Skeletal muscle tissue (tissue), 4 donors: ENCODE data around the gene SEPTIN1. TPM values are rescaled to one million over a fixed set of nuclear protein-coding genes. Genes with fewer than 3 reads are reported as not detected.
"Not testable (repeated sequence)": the region's sequence is repeated elsewhere in the genome, so short reads cannot be mapped to it uniquely, and the experiment has no call there.

ENCODE experiments used
- H3K27ac ChIP-seq: one replicate; pipeline ENCODE4 v1.7.0; 2013; ENCODE audit warnings: mild to moderate bottlenecking, low read depth, low read length, inconsistent platforms
- H3K27me3 ChIP-seq, 3 donors: one replicate each; pipeline ENCODE4 v1.7.0; 2013; ENCODE audit warnings: low read length in 3 of 3; ENCODE audit not compliant: control insufficient read depth in 3 of 3, insufficient read depth in 3 of 3
- H3K36me3 ChIP-seq, 3 donors: one replicate each; pipeline ENCODE4 v1.7.0; 2013; ENCODE audit warnings: low read length in 3 of 3; ENCODE audit not compliant: control insufficient read depth in 3 of 3, insufficient read depth in 3 of 3
- H3K4me1 ChIP-seq, 3 donors: one replicate each; pipeline ENCODE4 v1.7.0; 2013; ENCODE audit warnings: low read length in 3 of 3, mild to moderate bottlenecking in 3 of 3; ENCODE audit not compliant: control insufficient read depth in 3 of 3, insufficient read depth in 3 of 3
- H3K4me3 ChIP-seq, 3 donors: one replicate each; pipeline ENCODE4 v1.7.0; 2013; ENCODE audit warnings: low read length in 3 of 3
- H3K9ac ChIP-seq, 3 donors: one replicate each; pipeline ENCODE4 v1.7.0; 2013; ENCODE audit warnings: low read length in 3 of 3, mild to moderate bottlenecking in 3 of 3, moderate library complexity in 2 of 3, low read depth in 1 of 3
- H3K9me3 ChIP-seq, 3 donors: one replicate each; pipeline ENCODE4 v1.7.0; 2013; ENCODE audit warnings: low read length in 3 of 3; ENCODE audit not compliant: control insufficient read depth in 3 of 3
- total RNA-seq: library from RNA; depleted of rRNA; stranded (reverse); fragments of >200 nt; gene quantifications from one replicate; pipeline ENCODE4 v1.2.3, GENCODE V29; 2014
- donor health status: Osteomylitis.

The SEPTIN1 gene
- total RNA-seq, 1 donor from 2014 or later, result 0.52 TPM

- not testable (repeated sequence) for H3K36me3 ChIP-seq, H3K4me1 ChIP-seq, H3K27ac ChIP-seq, H3K27me3 ChIP-seq, H3K9me3 ChIP-seq, H3K4me3 ChIP-seq, H3K9ac ChIP-seq
Measured at GRCh38 chr16:30343491-30343820, 38.9 kb downstream of the SEPTIN1 start.

DNA sequence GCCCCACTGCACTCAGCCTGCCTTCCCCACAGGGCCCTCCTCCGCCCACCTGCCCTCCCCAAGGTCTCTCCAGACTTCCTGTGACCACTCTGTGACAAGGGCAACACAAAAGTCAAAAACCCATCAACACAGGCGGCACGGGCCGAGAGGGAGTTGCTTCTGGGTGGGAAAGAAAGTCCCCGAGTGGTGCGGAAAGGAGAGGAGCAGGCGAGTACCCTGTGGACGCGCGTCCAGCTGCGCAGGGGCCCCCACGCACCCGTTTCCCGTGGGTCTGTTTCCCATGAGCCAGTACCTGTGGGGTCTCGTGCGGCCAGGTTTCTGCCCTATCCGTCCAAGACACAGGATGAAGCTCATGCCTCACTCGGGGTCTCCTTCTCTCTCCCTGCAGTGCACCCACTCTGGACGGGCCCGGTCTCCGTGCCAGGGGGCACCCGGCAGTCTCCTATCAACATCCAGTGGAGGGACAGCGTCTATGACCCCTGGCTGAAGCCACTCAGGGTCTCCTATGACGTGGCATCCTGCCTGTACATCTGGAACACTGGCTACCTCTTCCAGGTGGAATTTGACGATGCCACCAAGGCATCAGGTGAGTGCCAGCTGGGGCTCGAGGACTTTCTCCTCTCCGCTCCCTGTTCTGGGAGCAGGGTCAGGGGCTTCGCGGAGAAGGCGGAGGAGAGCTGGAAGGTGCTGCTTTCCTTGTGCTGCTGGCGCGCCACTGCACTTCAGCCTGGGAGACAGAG, 39.4 kb downstream of the SEPTIN1 start:
- Histone ChIP-seq H3K9ac (no peak overlapping the region), H3K9me3 (no peaks in the 10 kb centered on the region), H3K4me3 (no peak overlapping the region), H3K36me3 (no peaks in the 10 kb centered on the region), H3K27ac (no peak overlapping the region), H3K27me3 (no peaks in the 10 kb centered on the region), H3K4me1 (no peaks in the 10 kb centered on the region)

DNA sequence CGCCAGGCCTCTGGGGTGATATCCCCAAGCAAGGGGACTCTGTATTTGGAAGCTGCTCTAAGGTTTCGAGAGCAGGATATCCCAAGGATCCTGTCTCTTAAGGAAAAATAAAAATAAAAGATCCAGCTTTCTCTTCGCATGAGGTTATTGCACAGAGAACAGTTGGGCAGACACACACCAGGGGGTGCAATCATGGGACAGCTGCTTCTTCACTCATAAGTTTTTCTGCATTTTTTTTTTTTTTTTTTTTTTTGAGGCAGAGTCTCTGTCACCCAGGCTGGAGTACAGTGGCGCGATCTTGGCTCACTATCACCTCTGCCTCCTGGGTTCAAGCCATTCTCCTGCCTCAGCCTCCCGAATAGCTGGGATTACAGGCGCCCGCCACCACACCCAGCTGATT, 40.4 kb downstream of the SEPTIN1 start:
- not testable (repeated sequence) for H3K27ac ChIP-seq, H3K27me3 ChIP-seq, H3K4me3 ChIP-seq, H3K9ac ChIP-seq, H3K9me3 ChIP-seq, H3K4me1 ChIP-seq, H3K36me3 ChIP-seq

DNA sequence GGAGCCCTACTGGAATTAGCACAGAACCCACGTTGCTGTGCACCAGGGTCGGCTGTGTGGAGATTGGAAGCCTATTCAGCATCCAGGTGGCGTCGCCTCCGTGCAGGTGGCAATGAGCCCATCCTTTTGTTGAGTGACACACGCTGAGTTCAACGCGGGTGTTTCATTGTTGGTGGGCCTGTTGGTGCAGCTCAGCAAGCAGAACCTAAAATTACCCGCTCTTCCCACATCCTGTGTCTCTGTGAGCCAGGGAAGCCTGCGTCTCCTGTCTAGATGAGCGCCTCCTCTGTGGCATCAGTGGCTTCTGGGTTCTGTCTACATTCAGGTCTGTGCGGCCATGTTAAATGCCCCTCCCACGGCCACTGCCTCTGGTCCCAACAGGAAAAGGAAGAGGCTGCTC, 41.7 kb downstream of the SEPTIN1 start:
- H3K9ac ChIP-seq, result no peak overlapping the region
- H3K9me3 ChIP-seq, result no peaks in the 10 kb centered on the region
- H3K4me1 ChIP-seq, result peaks cover 3 to 8% (median 7%) of the 10 kb centered on the region in 3 donors
- H3K36me3 ChIP-seq, result no peaks in the 10 kb centered on the region
- H3K27ac ChIP-seq, result no peak overlapping the region
- no peaks in the 10 kb centered on the region for H3K27me3 ChIP-seq
- no peak overlapping the region for H3K4me3 ChIP-seq

DNA sequence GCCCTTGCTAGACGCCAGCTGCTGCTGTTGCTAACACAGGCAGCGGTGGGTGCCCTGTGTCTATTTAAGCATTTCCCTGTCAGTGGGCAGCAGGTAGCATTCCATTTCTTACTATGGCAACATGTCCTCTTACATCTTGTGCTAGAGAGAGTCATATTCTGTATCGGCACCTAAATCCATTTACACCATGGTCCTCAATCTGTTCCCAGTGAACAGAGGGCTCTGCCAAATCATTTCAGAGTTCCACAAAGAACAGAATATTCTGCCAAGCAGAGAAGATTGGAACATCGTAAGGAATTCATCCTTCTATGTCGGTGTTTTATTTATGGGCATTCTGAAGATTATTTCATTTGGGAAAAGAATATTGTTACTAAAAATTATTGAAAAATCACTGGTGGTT, 43.6 kb downstream of the SEPTIN1 start:
- not testable (repeated sequence) for H3K9me3 ChIP-seq, H3K9ac ChIP-seq, H3K27ac ChIP-seq, H3K27me3 ChIP-seq, H3K4me3 ChIP-seq, H3K36me3 ChIP-seq
- peaks cover 4 to 12% (median 9%) of the 10 kb centered on the region in 3 donors for H3K4me1 ChIP-seq

DNA sequence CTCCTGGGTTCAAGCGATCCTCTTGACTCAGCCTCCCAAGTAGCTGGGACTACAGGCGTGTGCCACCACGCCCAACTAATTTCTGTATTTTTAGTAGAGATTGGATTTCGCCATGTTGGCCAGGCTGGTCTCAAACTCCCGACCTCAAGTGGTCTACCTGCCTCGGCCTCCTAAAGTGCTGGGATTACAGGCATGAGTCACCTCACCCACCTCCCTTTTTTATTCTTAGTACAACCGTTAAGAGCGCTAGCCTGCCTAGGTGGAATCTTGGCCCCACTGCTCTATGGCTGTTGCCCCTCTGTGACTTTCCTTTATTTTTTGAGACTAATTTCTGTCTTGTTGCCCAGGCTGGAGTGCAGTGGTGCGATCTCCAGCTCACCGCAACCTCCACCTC, 44.4 kb downstream of the SEPTIN1 start:
- not testable (repeated sequence) for H3K9me3 ChIP-seq, H3K27ac ChIP-seq, H3K9ac ChIP-seq, H3K36me3 ChIP-seq, H3K4me3 ChIP-seq, H3K27me3 ChIP-seq
- H3K4me1 ChIP-seq, result peaks cover 4 to 12% (median 9%) of the 10 kb centered on the region in 3 donors

- Histone ChIP-seq H3K9ac (peak overlapping the region; percentile 66 to 86 (median 79)), H3K27ac (peak overlapping the region; percentile 86), H3K4me1 (peaks cover 4 to 12% (median 9%) of the 10 kb centered on the region in 3 donors), H3K4me3 (peak overlapping the region; percentile 61 to 68 (median 67)), H3K27me3 (no peaks in the 10 kb centered on the region), H3K36me3 (no peaks in the 10 kb centered on the region), H3K9me3 (no peaks in the 10 kb centered on the region)
Measured at GRCh38 chr16:30335598-30336474, 46.5 kb downstream of the SEPTIN1 start.

- not testable (repeated sequence) for H3K36me3 ChIP-seq, H3K27me3 ChIP-seq, H3K9me3 ChIP-seq
- peak overlapping the region; percentile 66 to 86 (median 79) for H3K9ac ChIP-seq
- peak overlapping the region; percentile 61 to 79 (median 76) for H3K4me3 ChIP-seq
- peaks cover 4 to 12% (median 9%) of the 10 kb centered on the region in 3 donors for H3K4me1 ChIP-seq
- H3K27ac ChIP-seq, result peak overlapping the region; percentile 86
Measured at GRCh38 chr16:30335028-30335597, 47.2 kb downstream of the SEPTIN1 start.

- Histone ChIP-seq H3K27ac (peak overlapping the region; percentile 86), H3K4me3 (peak overlapping the region; percentile 54 to 76 (median 65)), H3K4me1 (peaks cover 4 to 12% (median 9%) of the 10 kb centered on the region in 3 donors), H3K9ac (peak overlapping the region in 2 of 3 donors; percentile 40 to 59)
- H3K36me3 ChIP-seq, H3K27me3 ChIP-seq, H3K9me3 ChIP-seq: not testable (repeated sequence)
Measured at GRCh38 chr16:30334473-30334989, 47.8 kb downstream of the SEPTIN1 start.
